GM18868 (cell line): Measurements from ENCODE around the gene DCAF5.
"Not testable (repeated sequence)": the region's sequence is repeated elsewhere in the genome, so short reads cannot be mapped to it uniquely, and the experiment has no call there.

Experiments
- ATAC-seq: cut with Tn5 transposase; IDR thresholded peaks from one replicate; pipeline ENCODE4 v1.9.1; 2021; ENCODE audit warnings: mild to moderate bottlenecking, moderate library complexity; ENCODE audit not compliant: unreplicated experiment

The DCAF5 gene

GRCh38 chr14:69073429-69073828, 79.5 kb downstream of the DCAF5 start:
- no peak for ATAC-seq

GRCh38 chr14:69072584-69072983, 80.3 kb downstream of the DCAF5 start:
- no peak for ATAC-seq

GRCh38 chr14:69068744-69069421, 84.0 kb downstream of the DCAF5 start:
- no peak for ATAC-seq

- peak; percentile 63 for ATAC-seq
Observed at GRCh38 chr14:69066396-69067171, 86.3 kb downstream of the DCAF5 start.

- ATAC-seq: not testable (repeated sequence)
Observed at GRCh38 chr14:69065934-69066333, 87.0 kb downstream of the DCAF5 start.

GRCh38 chr14:69064596-69064995, 88.3 kb downstream of the DCAF5 start:
- ATAC-seq: no peak

- ATAC-seq: no peak
Observed at GRCh38 chr14:69059658-69060623, 93.0 kb downstream of the DCAF5 start.

- no peak for ATAC-seq
Observed at GRCh38 chr14:69055999-69056788, 96.7 kb downstream of the DCAF5 start.

- no peak for ATAC-seq
Observed at GRCh38 chr14:69055125-69055524, 97.8 kb downstream of the DCAF5 start.

- ATAC-seq: no peak
Observed at GRCh38 chr14:69054030-69054429, 98.9 kb downstream of the DCAF5 start.

GRCh38 chr14:69052181-69052601, 100.7 kb downstream of the DCAF5 start:
- no peak for ATAC-seq

- no peak for ATAC-seq
Observed at GRCh38 chr14:69050240-69051184, 102.4 kb downstream of the DCAF5 start.

GRCh38 chr14:69049675-69050074, 103.2 kb downstream of the DCAF5 start:
- ATAC-seq: no peak

- no peak for ATAC-seq
Observed at GRCh38 chr14:69048456-69048855, 104.5 kb downstream of the DCAF5 start.

GRCh38 chr14:69047255-69047654, 105.7 kb downstream of the DCAF5 start:
- no peak for ATAC-seq

GRCh38 chr14:69046476-69046860, 106.5 kb downstream of the DCAF5 start:
- ATAC-seq: no peak

- ATAC-seq: no peak
Observed at GRCh38 chr14:69045857-69046475, 107.0 kb downstream of the DCAF5 start.

GRCh38 chr14:69044965-69045555, 107.9 kb downstream of the DCAF5 start:
- ATAC-seq: no peak

- ATAC-seq: no peak
Observed at GRCh38 chr14:69044296-69044695, 108.6 kb downstream of the DCAF5 start.
